OCI-LY1 (cell line): Measurements from ENCODE around the gene CLSTN2.

Source experiments
- EZH2 ChIP-seq: fragments of 200-600 bp; sonication (generic), shearing (Covaris generic); IDR thresholded peaks from 2 replicates; pipeline ENCODE4 v1.8.0; 2017; ENCODE audit warnings: borderline replicate concordance, mixed run types, mild to moderate bottlenecking, antibody characterized with exemption, low read length, moderate library complexity, mixed read lengths
- TF ChIP-seq, protein P1 (sequence below): fragments of 200-600 bp; sonication (generic), shearing (Covaris generic); IDR thresholded peaks from 2 replicates; pipeline ENCODE4 v1.5.1; 2017; ENCODE audit warnings: mild to moderate bottlenecking, antibody characterized with exemption, low read length, moderate library complexity, mixed read lengths

- TF ChIP-seq, protein P1, sequence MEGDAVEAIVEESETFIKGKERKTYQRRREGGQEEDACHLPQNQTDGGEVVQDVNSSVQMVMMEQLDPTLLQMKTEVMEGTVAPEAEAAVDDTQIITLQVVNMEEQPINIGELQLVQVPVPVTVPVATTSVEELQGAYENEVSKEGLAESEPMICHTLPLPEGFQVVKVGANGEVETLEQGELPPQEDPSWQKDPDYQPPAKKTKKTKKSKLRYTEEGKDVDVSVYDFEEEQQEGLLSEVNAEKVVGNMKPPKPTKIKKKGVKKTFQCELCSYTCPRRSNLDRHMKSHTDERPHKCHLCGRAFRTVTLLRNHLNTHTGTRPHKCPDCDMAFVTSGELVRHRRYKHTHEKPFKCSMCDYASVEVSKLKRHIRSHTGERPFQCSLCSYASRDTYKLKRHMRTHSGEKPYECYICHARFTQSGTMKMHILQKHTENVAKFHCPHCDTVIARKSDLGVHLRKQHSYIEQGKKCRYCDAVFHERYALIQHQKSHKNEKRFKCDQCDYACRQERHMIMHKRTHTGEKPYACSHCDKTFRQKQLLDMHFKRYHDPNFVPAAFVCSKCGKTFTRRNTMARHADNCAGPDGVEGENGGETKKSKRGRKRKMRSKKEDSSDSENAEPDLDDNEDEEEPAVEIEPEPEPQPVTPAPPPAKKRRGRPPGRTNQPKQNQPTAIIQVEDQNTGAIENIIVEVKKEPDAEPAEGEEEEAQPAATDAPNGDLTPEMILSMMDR = no peak
- TF ChIP-seq EZH2 = no peak
Observed at GRCh38 chr3:140094487-140094886, 159.5 kb downstream of the CLSTN2 start.
